GM21447 (cell line): ENCODE measurements around the gene CALHM2.
"Not testable (repeated sequence)": the region's sequence is repeated elsewhere in the genome, so short reads cannot be mapped to it uniquely, and the experiment has no call there.

Source experiments
- ATAC-seq: cut with Tn5 transposase; IDR thresholded peaks from one replicate; pipeline ENCODE4 v1.9.1; 2021; ENCODE audit not compliant: unreplicated experiment

Gene CALHM2

GRCh38 chr10:103419101-103419500 lies 33.1 kb downstream of the CALHM2 start:
- ATAC-seq: no peak

GRCh38 chr10:103417601-103418000 lies 34.6 kb downstream of the CALHM2 start:
- ATAC-seq: no peak

- ATAC-seq: not testable (repeated sequence)
Measured at GRCh38 chr10:103417148-103417469, 35.1 kb downstream of the CALHM2 start.

- no peak for ATAC-seq
Measured at GRCh38 chr10:103416436-103417147, 35.6 kb downstream of the CALHM2 start.

GRCh38 chr10:103415581-103415980 lies 36.6 kb downstream of the CALHM2 start:
- ATAC-seq: no peak

GRCh38 chr10:103413564-103413963 lies 38.6 kb downstream of the CALHM2 start:
- ATAC-seq: no peak

- ATAC-seq: no peak
Measured at GRCh38 chr10:103397191-103397825, 54.9 kb downstream of the CALHM2 start.

- no peak for ATAC-seq
Measured at GRCh38 chr10:103396789-103397087, 55.4 kb downstream of the CALHM2 start.
